GM18499 (cell line): ENCODE results near the gene FAM120B.

ENCODE experiments used
- ATAC-seq: cut with Tn5 transposase; IDR thresholded peaks from one replicate; pipeline ENCODE4 v1.9.1; 2021; ENCODE audit warnings: moderate number of reproducible peaks; ENCODE audit not compliant: insufficient read depth, unreplicated experiment

FAM120B gene

DNA sequence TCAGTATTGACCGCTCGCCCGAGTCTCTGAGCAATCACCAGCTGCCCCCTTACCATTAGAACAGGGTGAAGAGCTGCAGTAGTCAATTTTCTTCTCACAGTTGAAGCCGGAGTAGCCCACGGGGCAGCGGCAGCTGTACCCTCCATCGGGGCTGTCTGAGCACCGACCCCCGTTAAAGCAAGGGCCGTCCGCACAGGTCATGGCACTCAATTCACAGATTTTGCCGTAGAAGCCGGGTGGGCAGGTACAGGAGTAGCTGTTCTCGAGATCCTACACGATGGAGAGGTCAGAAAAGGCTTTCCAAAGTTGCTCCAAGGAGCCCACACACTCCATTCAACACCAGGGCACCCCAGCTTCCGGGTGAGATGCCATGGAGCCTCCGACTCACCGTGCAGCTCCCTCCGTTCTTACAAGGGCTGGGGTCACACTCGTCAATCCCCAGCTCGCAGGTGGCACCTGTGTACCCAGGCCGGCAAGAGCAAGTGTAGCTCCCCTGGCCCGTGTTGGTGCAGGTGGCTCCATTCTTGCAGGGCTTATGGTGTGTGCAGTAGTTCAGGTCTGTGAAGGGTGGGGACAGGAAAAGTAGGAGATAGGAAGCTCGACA lies 21.6 kb upstream of the FAM120B start:
- ATAC-seq: no peak

DNA sequence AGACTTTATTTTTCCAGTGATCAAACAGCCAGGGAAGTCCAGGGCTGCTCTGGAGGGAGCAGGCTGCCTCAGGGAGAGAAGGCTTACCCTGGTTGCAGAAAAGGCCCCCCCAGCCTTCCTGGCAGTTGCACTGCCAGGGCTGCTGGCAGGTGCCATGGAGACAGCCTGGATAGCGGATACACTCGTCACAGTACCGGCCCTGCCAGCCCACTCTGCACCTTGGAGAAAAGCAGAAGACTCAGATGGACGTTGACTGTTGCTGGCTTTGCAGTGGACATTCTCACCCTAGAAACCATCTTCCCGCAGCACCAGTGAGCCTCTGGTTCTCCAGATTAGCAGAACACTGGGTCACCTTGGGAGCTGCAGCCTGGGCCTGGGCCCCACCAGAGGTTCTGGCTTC lies 21.1 kb upstream of the FAM120B start:
- ATAC-seq: no peak

DNA sequence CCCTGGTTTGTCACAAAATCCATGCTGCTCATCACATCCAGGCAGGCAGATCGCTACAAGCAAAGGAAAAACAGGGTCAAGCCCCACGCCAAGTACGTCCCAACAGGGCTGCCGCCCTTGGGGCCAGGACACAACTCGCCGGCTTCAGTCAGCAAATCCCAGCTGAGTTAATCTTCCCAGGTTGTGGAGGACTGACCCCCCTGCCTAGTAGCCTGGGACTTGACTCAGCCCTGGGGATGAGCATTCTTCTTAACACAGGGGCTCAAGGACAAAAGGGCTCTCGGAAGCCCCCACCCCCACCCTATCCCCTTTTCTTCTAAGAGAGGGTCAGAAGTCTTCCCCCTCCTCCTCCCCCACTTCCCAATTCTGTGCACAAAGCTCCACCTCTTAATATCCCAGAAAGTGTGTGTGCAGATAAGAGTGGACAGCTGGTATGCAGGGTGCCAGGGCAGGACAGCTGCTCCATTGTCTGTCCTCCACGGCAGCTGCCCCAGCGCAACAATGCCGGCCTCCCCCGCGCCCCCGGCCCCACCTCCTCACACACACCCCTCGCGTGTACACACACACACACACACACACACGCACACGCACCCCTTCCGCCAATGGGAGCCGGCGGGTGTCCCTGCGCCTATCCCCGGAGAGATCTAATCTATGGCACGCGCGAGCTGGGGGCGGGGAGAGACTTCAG lies 20.2 kb upstream of the FAM120B start:
- ATAC-seq: no peak

DNA sequence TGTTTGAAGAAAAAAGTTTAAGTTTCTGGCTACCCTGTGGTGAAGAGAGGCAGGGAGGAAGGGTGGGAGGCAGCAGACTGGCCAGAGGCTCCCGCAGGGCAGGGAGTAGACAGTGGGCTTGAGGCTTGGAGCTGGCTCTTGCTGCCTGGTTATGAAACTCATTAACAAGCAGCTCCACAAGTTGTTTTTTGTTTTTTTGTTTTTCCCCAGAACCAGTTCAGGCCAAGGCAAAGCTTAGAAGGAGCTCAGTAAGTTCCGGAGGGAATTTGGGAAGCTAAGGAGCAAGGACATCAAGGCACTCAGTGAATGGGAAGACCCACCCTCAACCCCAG lies 19.7 kb upstream of the FAM120B start:
- no peak for ATAC-seq

DNA sequence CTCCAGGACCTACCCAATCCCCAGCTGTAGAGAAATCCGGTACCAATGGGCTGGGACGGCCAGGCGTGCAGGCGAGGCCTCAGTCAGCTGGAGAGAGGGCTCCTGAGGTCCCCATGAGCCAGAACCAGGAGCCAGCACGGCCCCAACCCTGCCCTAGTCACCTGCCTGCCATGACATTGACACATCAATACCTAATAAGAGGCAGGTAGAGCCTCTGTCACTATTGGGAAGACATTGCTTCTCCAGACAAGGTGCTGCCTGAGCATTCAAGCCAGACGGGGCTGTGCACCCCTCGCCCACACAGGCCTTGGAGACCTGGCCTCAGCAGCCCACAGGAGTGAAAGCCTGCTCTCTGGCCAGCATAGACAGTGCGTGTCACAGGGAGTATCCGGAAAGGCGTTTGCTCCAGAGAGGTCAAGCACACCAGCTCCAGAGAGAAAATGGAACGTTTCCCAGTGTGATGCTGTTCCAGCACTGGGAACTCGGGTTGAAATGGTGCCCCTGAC lies 19.1 kb upstream of the FAM120B start:
- no peak for ATAC-seq

DNA sequence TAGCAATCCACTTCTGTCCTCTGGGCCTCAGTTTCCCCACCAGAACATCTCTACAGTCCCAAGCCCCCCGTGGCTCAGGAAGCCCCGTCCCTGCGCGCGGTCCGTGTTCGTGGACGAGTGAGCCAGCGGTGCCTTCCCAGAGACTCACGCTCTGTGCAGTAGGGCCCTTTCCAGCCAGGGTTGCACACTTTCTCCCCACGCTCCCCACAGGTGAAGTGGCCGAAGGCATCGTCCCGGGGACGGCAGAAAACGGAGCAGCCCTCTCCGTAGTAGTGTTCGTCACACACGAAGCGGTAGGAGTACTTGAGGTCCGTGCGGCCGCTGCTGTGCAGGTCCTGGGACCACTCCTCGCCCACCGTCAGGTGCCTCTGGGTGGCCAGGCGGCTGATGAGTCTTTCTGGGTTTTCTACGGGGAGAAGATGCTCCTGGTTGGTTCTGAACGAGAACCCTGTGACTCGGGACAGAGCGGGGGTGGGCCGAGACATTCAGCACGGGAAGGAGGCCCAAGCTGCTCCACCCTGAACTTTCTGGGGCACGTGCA lies 18.4 kb upstream of the FAM120B start:
- ATAC-seq: no peak

DNA sequence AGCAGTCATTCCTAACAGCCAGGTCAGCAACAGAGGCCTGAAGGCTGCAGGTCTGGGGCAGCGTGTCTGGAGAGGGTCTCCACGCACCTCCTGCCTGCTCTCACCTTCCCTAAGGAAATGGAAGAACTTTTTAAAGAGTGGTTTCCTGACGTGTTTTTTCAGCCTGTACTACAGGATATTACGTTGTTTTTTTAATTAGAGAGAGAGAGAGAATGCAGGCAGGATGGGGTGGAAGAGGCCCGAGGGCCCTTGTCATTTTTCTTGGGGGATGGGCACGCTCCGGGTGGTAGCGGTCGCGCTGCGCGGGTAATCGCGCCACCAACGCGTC lies 17.7 kb upstream of the FAM120B start:
- ATAC-seq: no peak

DNA sequence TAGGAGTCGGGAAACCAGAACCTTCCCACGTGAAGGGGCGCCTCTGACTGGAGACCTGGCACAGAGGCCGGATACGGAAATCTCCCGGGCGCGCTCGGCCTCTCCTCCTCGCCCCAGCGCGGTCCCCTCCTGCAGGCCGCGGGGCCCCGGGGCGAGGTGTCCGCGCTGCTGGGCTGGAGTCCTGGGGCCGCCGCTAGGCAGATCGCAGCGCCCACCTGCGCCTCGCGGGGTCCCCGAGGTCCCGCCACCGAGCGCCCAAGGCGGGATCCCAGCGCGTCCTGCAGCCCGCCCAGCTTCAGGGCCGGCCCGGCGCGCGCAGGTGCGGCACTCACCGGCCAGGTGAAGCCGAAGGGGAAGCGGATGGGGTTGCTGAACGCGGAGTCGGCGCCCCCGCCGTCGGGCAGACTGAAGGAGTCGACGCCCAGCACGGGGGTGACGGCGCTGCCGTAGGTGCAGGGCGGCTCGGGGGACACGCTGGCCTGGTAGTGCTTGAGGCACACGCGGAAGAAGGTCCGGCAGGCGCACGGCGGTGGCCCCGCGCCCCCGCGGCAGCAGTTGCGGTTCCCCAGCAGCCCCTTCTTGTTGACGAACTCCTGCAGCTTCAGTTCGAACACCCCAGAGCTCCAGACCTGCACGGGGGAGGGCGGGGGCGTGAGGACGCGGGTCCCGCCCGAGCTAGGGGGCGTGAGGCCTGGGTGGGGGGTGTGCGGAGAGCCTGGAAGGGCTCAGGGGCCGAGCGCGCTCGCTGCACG lies 17.2 kb upstream of the FAM120B start:
- ATAC-seq: no peak

DNA sequence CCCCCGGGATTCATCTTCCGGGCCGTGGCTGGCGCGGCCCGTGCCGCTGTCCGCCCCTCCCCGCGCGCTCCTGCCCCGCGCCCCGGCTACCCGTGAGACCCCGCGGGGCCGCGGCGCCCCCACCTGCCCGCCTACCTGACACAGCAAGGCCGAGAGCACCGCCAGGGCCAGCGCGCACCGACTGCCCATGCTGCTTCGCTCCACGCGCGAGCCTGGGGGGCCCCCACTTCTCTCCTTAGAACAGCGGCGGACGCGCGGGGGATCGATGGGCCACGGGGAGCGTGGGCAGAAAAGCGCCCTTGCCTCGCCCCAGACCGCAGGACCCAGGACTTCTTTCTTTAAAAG lies 16.6 kb upstream of the FAM120B start:
- ATAC-seq: no peak

DNA sequence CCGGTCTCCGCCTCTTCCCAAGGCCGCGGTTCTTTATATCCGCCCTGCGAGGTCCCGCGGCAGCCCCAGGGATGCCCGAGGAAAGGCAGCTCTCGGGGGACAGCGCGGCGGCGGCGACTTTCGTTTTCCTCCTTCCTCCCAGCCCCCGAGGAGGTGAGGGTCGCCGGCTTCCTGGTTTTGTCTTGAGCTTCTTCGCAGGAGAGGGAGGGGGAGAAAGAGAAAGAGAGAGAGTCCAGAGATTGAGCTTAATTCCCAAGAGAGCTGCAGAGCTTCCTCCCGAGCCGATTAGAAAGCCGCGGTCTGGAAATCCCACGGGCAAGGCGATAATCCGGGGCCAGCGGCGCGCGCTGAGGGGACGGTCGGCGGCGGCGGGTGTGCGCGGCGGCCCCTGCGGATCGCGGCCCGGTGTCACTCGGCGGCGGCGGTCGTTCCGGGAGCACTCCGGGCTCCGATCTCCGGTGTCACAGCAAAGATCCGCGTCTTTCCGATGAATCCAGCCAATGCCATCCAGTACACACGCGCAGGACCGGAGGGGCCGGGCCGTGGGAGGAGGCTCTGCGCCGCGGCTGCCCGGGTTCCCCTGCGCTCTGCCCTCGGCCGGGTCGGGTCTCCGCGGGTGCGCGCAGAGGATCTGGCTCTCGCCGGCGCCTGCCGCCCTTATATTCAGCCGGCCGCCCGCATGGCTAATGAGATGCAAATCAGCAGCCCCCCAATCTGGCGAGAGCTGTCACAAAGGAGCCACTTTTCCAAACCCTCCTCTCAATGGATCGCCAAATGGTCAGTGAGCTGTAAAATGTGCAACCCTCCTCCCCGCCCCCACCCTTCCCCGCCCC lies 16.0 kb upstream of the FAM120B start, which contains the start of gene DLL1:
TSS of gene DLL1 (minus strand) at position 783 of the 833 bp plus-strand sequence. CDS start 939 bp downstream, outside the sequence.
- ATAC-seq: no peak

DNA sequence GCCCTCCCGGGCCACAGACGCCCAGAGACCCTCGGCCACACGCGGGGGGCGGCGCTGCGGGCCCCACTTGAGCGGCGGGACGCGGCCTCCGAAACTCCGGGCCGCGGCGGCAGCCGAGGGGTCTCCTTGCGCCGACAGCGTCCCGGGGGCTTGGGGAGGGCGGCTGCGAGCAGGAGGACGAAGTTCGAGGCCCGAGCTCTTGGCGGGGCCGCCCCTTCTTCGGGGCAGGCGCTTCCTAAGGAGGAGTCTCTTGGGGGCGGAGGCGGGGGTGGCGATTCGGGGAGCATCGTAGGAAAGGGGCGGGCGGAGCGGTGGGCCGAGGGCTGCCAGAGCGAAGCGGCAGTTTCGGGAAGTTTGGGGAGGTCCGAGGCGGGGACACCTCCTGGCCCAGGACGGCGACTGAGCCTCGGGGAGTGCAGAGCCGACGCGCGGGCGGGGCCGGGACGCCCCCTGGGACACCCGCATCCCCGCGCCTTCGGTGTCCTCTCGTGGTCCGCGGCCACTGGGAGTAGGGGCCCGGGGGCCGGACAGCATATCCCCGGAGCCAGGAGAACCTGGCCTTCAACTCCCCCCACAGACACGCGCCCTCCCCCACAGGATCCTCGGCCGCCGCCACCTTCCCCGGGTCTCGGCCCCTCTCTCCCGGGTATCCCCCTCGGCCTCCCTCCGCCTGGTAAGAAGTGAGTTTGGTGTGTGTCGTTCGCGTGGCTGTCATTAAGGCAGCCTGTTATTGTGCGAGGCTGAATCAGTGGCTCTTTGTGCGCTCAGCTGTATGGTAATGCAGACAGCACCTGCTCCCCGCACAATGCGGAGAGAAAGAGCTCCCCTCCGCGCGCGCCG lies 15.1 kb upstream of the FAM120B start:
- ATAC-seq: no peak

DNA sequence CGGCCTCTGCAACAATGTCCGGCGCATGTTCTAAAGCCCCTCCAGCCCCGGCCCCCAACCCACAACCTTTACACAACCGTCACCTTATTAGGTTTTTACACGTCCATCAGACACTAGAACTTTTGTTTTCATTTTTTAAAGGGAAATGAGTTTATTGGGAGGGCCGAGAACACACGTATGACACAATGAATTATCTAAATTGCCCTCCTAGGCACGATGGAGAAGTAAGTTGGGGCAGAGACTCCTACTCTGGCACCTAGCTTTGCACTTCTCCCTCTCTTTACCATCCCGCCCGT lies 14.5 kb upstream of the FAM120B start:
- no peak for ATAC-seq

DNA sequence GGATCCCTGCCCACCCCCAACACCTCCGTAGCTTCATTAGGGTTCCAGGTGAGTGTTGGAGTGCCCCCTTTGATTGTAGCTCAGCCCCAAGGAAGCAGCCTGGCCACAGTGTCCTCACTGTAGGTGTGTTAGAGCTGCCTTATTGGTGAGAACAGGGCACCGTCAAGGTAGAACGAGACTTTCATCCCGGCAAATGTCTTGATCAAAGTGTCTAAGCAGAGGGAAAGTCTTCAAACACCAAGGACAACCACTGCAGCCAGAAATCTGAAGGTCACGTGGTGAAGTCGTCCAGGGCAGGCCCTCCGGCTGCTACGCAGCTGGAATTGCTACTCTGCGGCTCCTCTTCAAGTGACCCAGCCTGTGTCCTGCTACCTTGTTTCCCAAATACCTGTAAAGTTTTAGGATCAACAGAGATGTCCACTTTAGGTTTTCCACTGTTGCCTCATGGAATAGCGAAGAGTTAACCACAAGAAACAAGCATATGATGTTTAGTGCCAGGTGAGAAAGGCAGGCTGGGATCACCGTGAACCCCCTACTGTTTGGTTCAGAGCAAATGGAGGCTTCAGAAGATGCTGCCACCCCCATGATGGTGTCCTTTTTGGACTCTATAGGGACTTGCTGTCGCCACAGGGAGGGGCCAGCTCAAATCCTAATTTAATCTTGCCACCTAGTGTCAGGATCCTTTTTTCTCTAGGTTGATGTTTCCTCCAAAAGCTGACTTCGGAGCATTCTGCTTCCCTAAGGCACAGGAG lies 14.0 kb upstream of the FAM120B start:
- ATAC-seq: no peak

DNA sequence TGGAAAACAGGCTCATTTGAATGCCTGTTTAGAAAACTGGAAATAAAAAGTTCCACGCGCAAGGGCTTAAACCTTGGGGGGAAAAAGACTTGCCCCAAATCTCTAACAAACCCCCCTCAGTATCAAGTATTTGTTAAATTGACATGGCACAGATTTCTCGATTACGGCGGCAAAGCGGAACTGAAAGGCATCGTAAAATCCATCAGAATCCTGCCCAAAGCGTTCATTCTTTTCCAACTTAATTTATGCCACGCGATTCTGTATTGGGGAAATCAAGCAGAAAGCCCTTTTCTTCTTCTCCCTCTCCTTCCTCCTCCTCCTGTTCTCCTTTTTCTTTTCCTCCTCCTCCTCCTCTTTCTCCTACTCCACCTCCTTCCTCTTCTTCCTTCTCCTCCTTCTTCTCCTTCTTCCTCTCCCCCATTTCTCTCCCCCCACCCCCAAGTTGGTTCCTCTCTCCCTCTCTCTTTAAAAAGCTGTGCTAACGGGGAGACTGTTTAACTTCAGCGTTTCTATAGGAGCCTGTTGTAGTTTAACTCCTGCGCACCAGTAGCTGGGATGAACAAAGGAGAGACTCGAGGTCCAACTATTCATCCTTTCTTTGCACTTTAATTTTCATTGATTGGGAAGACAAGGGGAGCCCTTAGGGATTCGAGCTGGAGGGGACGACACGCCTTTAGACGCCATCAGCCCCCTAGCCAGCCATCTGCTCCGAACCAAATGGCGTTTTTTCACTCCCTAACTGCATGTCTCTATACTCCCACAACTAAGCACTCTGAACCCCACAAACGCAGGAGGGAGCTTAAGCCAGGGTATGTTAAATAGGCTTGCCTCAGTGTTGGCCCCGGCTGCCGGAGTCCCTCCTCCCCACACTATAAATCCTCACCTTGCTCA lies 13.0 kb upstream of the FAM120B start:
- no peak for ATAC-seq

DNA sequence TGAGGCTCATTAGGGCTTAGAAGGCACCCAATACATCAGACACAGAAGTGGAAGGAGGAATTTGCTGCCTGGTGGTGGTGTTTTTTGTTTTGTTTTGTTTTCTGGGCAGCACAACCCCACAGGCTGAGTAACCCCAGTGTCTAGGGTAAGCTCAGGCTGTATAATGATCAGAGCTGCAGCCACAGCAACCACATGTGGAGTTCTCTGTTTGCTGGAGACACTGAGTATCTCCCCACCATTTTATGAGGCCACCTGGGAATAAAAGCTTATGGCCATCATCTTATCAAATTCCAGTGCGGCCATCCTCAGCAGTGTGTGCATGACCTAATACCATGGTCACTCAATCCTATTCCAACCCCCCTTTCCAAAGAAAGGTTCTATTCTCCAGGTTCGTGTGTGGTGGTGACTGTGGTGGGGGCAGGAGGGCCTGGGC lies 12.2 kb upstream of the FAM120B start:
- ATAC-seq: no peak

DNA sequence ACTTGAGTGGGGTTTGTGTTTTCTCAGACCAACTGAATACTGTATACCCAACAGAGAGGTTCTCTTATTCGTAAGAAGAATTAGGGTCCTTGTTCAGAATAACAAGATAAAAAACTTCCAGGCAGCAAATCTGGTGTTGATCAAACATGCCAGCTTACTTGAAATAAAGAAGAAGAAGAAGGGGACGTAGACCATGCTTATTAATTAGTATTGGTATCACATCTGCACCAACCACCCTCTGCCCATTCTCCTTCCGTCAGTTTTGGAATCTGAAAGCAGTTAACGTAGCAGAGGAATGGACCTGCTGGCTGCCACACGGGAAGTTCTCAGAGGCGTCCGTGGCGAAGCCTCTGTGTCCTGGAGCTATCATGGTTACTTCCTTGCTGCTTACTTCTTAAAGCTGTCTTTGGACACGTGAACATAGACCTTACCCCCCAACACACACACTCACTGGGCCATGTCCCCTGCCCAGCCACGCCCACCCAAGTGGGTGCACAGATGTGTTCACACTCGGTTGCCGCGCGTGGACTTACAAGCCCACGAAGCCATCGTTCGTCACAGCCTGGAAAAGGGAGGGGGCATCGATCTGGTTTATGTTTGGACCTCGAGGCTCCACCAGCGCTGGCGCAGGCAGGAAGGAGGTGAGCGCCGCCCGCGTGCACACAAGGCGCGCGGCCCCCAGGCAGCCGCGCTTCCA lies 11.6 kb upstream of the FAM120B start:
- no peak for ATAC-seq

DNA sequence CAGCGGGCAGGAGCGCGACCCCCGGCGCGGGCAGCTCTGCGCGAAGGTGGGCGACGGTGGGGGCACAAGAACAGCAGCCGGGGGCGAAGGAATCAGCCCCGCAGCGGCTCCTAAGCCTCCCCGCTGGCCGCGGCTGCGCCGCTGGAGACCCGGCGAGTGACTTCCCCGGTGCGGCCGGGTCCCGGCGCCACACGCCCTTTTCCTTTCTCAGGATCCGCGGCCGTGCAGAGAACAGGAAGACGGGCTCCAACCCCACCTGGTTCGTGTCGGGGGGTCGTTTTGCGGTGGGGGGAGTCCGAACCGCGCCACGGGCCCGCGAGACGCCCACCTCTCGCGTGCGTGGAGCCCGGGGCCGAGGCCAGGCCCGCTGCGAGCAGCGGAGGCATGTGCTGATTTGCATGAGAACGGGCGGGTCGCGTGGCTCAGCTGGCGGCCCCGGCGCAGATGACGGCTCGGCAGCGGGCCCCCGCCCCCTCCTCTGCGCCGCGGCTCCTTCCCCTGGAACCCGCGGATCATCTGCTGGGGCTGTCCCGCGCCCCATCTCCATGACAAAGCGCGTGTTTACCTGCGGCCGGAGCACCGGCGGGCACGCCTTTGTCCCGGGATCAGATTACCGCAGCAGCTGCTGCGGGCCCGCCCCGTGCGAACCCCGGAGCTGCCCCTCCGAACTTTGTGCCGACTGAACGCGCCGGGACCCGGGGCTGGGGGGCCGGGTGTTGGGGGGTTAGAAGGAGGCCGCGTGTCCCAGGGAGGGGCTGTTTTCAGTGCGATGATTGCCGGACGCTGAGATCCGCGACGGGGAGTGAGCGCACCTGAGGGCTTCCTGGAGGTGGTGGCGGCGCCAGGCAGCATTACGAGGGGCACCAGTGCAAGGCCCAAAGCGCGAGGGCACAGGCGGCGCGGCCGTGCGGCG lies 10.8 kb upstream of the FAM120B start:
- no peak for ATAC-seq
